A549 (cell line): ENCODE results near the gene CPN1. TPM values are rescaled to one million over a fixed set of nuclear protein-coding genes. Genes with fewer than 3 reads are reported as not detected.
"Not testable (repeated sequence)": the region's sequence is repeated elsewhere in the genome, so short reads cannot be mapped to it uniquely, and the experiment has no call there.

Experiments
- ATAC-seq, 2 experiments: fragments of 200-7000 bp in 1 of 2; fragments of >200 bp in 1 of 2; cut with Nextera tagmentation in 1 of 2; cut with Tn5 transposase in 1 of 2; 3 replicates each; pipeline versions ENCODE4 v1.8.0 to v1.9.1; 2018 to 2020; ENCODE audit warnings: mild to moderate bottlenecking in 1 of 2, moderate library complexity in 1 of 2
- CTCF ChIA-PET: fragments of 300-600 bp; sonication (Branson Sonifier 250); formaldehyde crosslinking; extraction: SDS; loops from one replicate; lab custom pipeline; 2021; ENCODE audit warnings: antibody characterized with exemption, inconsistent platforms; lab: Yijun Ruan, JAX
- POLR2A ChIA-PET: fragments of 350-600 bp; formaldehyde crosslinking; extraction: SDS; loops from one replicate; lab custom pipeline; 2021; ENCODE audit warnings: antibody characterized with exemption, inconsistent platforms; lab: Yijun Ruan, JAX
- DNase-seq, 2 experiments: peaks; one replicate each; pipeline versions ENCODE4 v3.0.0 to v3.0.0-alpha.2; 2011 to 2016; ENCODE audit warnings: low read depth in 1 of 2, low spot score in 1 of 2
- FAIRE-seq: peaks from 2 replicates; lab custom pipeline; 2011; peaks lifted over from hg19 to GRCh38; lab: Jason Lieb, UNC
- H3K27ac ChIP-seq, 2 experiments: fragments of >200 bp; sonication (Bioruptor Twin); formaldehyde crosslinking; 3 replicates each; pipeline ENCODE4 v1.5.1; 2016 to 2017
- H3K4me1 ChIP-seq: fragments of >200 bp; sonication (Bioruptor Twin); formaldehyde crosslinking; 3 replicates; pipeline ENCODE4 v1.6.1; 2016
- H3K4me2 ChIP-seq: fragments of >200 bp; sonication (Bioruptor Twin); formaldehyde crosslinking; 3 replicates; pipeline ENCODE4 v1.6.1; 2016
- H3K4me3 ChIP-seq: fragments of >200 bp; sonication (Bioruptor Twin); formaldehyde crosslinking; 3 replicates; pipeline ENCODE4 v1.5.1; 2016
- H3K9me3 ChIP-seq: fragments of >200 bp; sonication (Bioruptor Twin); formaldehyde crosslinking; 3 replicates; pipeline ENCODE4 v1.6.1; 2016
- BHLHE40 ChIP-seq: IDR thresholded peaks from 2 replicates; pipeline ENCODE4 v1.6.1; 2012; ENCODE audit warnings: low read depth, low read length, inconsistent platforms
- CBX2 ChIP-seq: fragments of 200-600 bp; sonication (generic); IDR thresholded peaks from 2 replicates; pipeline ENCODE4 v1.6.1; 2016; ENCODE audit warnings: low read depth, mild to moderate bottlenecking, borderline replicate concordance
- CBX8 ChIP-seq: fragments of 200-600 bp; sonication (generic); IDR thresholded peaks from 2 replicates; pipeline ENCODE4 v1.6.1; 2016
- CEBPB ChIP-seq, 2 experiments: fragments of >200 bp in 1 of 2; sonication (Bioruptor Twin) in 1 of 2; formaldehyde crosslinking in 1 of 2; IDR thresholded peaks; 2 replicates each; pipeline ENCODE4 v1.6.1; 2012 to 2016
- CTCF ChIP-seq: fragments of >200 bp; sonication (Bioruptor Twin); formaldehyde crosslinking; IDR thresholded peaks from 3 replicates; pipeline ENCODE4 v1.5.1; 2016
- EHF ChIP-seq: fragments of 250-450 bp; sonication (Bioruptor Pico); IDR thresholded peaks from 2 replicates; pipeline ENCODE4 v1.5.0; 2020; ENCODE audit warnings: mild to moderate bottlenecking
- FOSL2 ChIP-seq, 2 experiments: fragments of 450-650 bp in 1 of 2; fragments of >200 bp in 1 of 2; sonication (Bioruptor Twin) in 1 of 2; formaldehyde crosslinking; IDR thresholded peaks; 2 replicates each; pipeline versions ENCODE4 v1.5.0 to v1.6.1; 2016 to 2020; ENCODE audit warnings: mild to moderate bottlenecking in 1 of 2, moderate library complexity in 1 of 2
- GATA3 ChIP-seq: IDR thresholded peaks from 2 replicates; pipeline ENCODE4 v1.6.1; 2012; ENCODE audit warnings: borderline replicate concordance
- HDAC2 ChIP-seq: fragments of 200-600 bp; sonication (generic); IDR thresholded peaks from 2 replicates; pipeline ENCODE4 v1.6.1; 2016
- HES2 ChIP-seq: fragments of >200 bp; sonication (Bioruptor Twin); formaldehyde crosslinking; IDR thresholded peaks from 2 replicates; pipeline ENCODE4 v1.6.1; 2016
- HMGXB4 ChIP-seq: fragments of 250-450 bp; sonication (Bioruptor Pico); IDR thresholded peaks from 2 replicates; pipeline ENCODE4 v1.5.0; 2021; ENCODE audit warnings: mild to moderate bottlenecking, moderate library complexity, borderline replicate concordance
- HOXB13 ChIP-seq: fragments of 250-450 bp; sonication (Bioruptor Pico); IDR thresholded peaks from 2 replicates; pipeline ENCODE4 v1.5.0; 2020; ENCODE audit warnings: low read depth, mild to moderate bottlenecking, moderate library complexity
- JUNB ChIP-seq: fragments of >200 bp; sonication (Bioruptor Twin); formaldehyde crosslinking; IDR thresholded peaks from 2 replicates; pipeline ENCODE4 v1.6.1; 2016
- KDM5A ChIP-seq: fragments of 200-600 bp; sonication (generic); IDR thresholded peaks from 2 replicates; pipeline ENCODE4 v1.6.1; 2016; ENCODE audit warnings: antibody characterized with exemption, mild to moderate bottlenecking
- MYC ChIP-seq: IDR thresholded peaks from 2 replicates; pipeline ENCODE4 v1.6.1; 2012; ENCODE audit warnings: mild to moderate bottlenecking, inconsistent platforms, low read length, improper control_type of control experiment, borderline replicate concordance
- RAD21 ChIP-seq, 2 experiments: fragments of >200 bp in 1 of 2; sonication (Bioruptor Twin) in 1 of 2; formaldehyde crosslinking in 1 of 2; IDR thresholded peaks in 1 of 2; conservative IDR thresholded peaks in 1 of 2; 2 replicates in 1 of 2; 3 replicates in 1 of 2; pipeline ENCODE4 v1.6.1; 2012 to 2018; ENCODE audit warnings: inconsistent platforms in 1 of 2
- RARB ChIP-seq: fragments of 250-450 bp; sonication (Bioruptor Pico); IDR thresholded peaks from 2 replicates; pipeline ENCODE4 v1.8.0; 2021; ENCODE audit warnings: mild to moderate bottlenecking, moderate library complexity
- REST ChIP-seq: fragments of 200-600 bp; sonication (generic); IDR thresholded peaks from 2 replicates; pipeline ENCODE4 v1.6.1; 2016; ENCODE audit warnings: antibody characterized with exemption, mild to moderate bottlenecking, moderate library complexity
- RNF2 ChIP-seq: fragments of 200-600 bp; sonication (generic); IDR thresholded peaks from 2 replicates; pipeline ENCODE4 v1.6.1; 2016; ENCODE audit warnings: low read depth, mild to moderate bottlenecking, antibody characterized with exemption, moderate library complexity, borderline replicate concordance
- SMC3 ChIP-seq: fragments of >200 bp; sonication (Bioruptor Twin); formaldehyde crosslinking; IDR thresholded peaks from 3 replicates; pipeline ENCODE4 v1.6.1; 2018; ENCODE audit warnings: inconsistent platforms
- TFCP2L1 ChIP-seq: fragments of 250-450 bp; sonication (Bioruptor Pico); IDR thresholded peaks from 2 replicates; pipeline ENCODE4 v1.5.0; 2021; ENCODE audit warnings: mild to moderate bottlenecking
- ZC3H11A ChIP-seq: fragments of 450-650 bp; IDR thresholded peaks from 2 replicates; pipeline ENCODE4 v1.6.1; 2014; ENCODE audit warnings: antibody characterized with exemption, mild to moderate bottlenecking
- WGBS: methylation state at CpG from one replicate; pipeline ENCODE4 v1.1.6; 2017; ENCODE audit errors: missing lambda C conversion rate; 5-methylcytosine and 5-hydroxymethylcytosine counted together
- polyA plus RNA-seq, 4 experiments: library from polyadenylated mRNA; depleted of rRNA in 3 of 4; stranded (reverse); fragments of >200 nt; fragmentation: RNase III in 1 of 4; extraction: RNeasy Plus Mini Kit Qiagen cat#74134 plus additional on column Dnase treatment in 1 of 4; gene quantifications; 2 replicates in 3 of 4; 3 replicates in 1 of 4; pipeline ENCODE4 v1.2.3, GENCODE V29; 2011 to 2017

The CPN1 gene
- polyA plus RNA-seq, 2 of the 4 experiments (the other 2 are of a cell fraction): 0.52 to 3.2 TPM

- no peak overlapping the region for H3K4me3 ChIP-seq
- TF ChIP-seq JUNB (no peak), REST (no peak), FOSL2 (IDR thresholded peaks at IDR 0.05) (no peak), FOSL2 (CRISPR knock-in tag; IDR thresholded peaks at IDR 0.05) (peak; percentile 2; the same call in 1 of the 2 replicates), RAD21 (conservative IDR thresholded peaks at IDR 0.05 in 1 of 2, IDR thresholded peaks at IDR 0.05 in 1 of 2) (peak; percentile 75 to 86), CBX8 (no peak), CTCF (peak; percentile 64), SMC3 (peak; percentile 48; the same call in 2 of the 3 replicates)
- TF ChIP-seq, all 56 proteins: peak for 4
- FAIRE-seq: no peak
- no peaks in the 10 kb centered on the region for H3K9me3 ChIP-seq
- H3K4me1 ChIP-seq: peaks cover 15% of the 10 kb centered on the region; the same call in 2 of the 3 replicates
- DNase-seq: peak; percentile 56 to 65
- peak; percentile 90 to 94 for ATAC-seq
- ChIA-PET CTCF (interaction anchor here (0.7 to 1.8 kb wide), 8 partner anchors 8 to 239 kb away, joined by 3 to 5 read pairs (median 3); partner anchors contain the start of gene DNMBP), POLR2A (no interaction called here)
- H3K27ac ChIP-seq: no peak overlapping the region
- peak overlapping the region; percentile 42 for H3K4me2 ChIP-seq
- 44% methylated on average over 6 of the region's 6 CpGs for whole genome bisulfite sequencing
Measured at GRCh38 chr10:100100651-100101184, 19.0 kb upstream of the CPN1 start.

GRCh38 chr10:100089241-100089640, 7.6 kb upstream of the CPN1 start:
- TF ChIP-seq HDAC2 (no peak), BHLHE40 (no peak), HMGXB4 (CRISPR knock-in tag) (no peak), HES2 (no peak), EHF (CRISPR knock-in tag) (no peak), TFCP2L1 (CRISPR knock-in tag) (no peak), CEBPB (IDR thresholded peaks at IDR 0.05) (no peak), FOSL2 (IDR thresholded peaks at IDR 0.05) (no peak), FOSL2 (CRISPR knock-in tag; IDR thresholded peaks at IDR 0.05) (no peak), RNF2 (no peak), ZC3H11A (no peak), HOXB13 (CRISPR knock-in tag) (no peak), RARB (CRISPR knock-in tag) (no peak), KDM5A (no peak), GATA3 (no peak), CBX2 (no peak), MYC (no peak), RAD21 (conservative IDR thresholded peaks at IDR 0.05 in 1 of 2, IDR thresholded peaks at IDR 0.05 in 1 of 2) (no peak)
- CTCF ChIA-PET: interaction anchor here (0.6 to 1.3 kb wide), 3 partner anchors 10 to 394 kb away, joined by 3 to 5 read pairs (median 3); no protein-coding TSS in a partner anchor
- Histone ChIP-seq H3K4me1 (peaks cover 7% of the 10 kb centered on the region; the same call in 1 of the 3 replicates), H3K27ac (no peak overlapping the region), H3K9me3 (no peaks in the 10 kb centered on the region), H3K4me2 (no peak overlapping the region), H3K4me3 (no peak overlapping the region)
- POLR2A ChIA-PET: no interaction called here
- DNase-seq (no peak), FAIRE-seq (no peak), ATAC-seq (no peak)
- WGBS: 85% methylated on average over 6 of the region's 6 CpGs

GRCh38 chr10:100086708-100087107, 5.0 kb upstream of the CPN1 start:
- CTCF ChIA-PET: interaction anchor here (0.9 kb wide), 1 partner anchor 45 kb away, joined by 3 read pairs; no protein-coding TSS in a partner anchor
- DNase-seq, H3K4me2 ChIP-seq, H3K9me3 ChIP-seq, FAIRE-seq, POLR2A ChIA-PET, ATAC-seq, H3K27ac ChIP-seq, H3K4me3 ChIP-seq: not testable (repeated sequence)
- 46% methylated on average over 5 of the region's 5 CpGs for WGBS
- peaks cover 11% of the 10 kb centered on the region; the same call in 2 of the 3 replicates for H3K4me1 ChIP-seq
